ENCODE results near the gene CTXND1.

- no peak for TF ChIP-seq ZNF691 (CRISPR knock-in tag; IDR thresholded peaks at IDR 0.05; ENCODE audit: borderline replicate concordance, low read depth)
- TF ChIP-seq POLR2A (IDR thresholded peaks at IDR 0.05; ENCODE audit: insufficient read depth in 1 of 2, low read depth in 2 of 2, low read length in 2 of 2) = no peak
- TF ChIP-seq ZNF235 (CRISPR knock-in tag; IDR thresholded peaks at IDR 0.05; ENCODE audit: borderline replicate concordance) = no peak
- TF ChIP-seq EED (CRISPR knock-in tag; IDR thresholded peaks at IDR 0.05) = no peak
- TF ChIP-seq RBFOX2 (IDR thresholded peaks at IDR 0.05; ENCODE audit: low read depth, low read length) = no peak
- TF ChIP-seq ZNF501 (CRISPR knock-in tag; IDR thresholded peaks at IDR 0.05) = no peak
Observed at GRCh38 chr15:80233581-80233980, 18.4 kb downstream of the CTXND1 start.

Measured in HepG2 (cell line).